ENCODE results near the gene TRMT61A. TPM values are rescaled to one million over a fixed set of nuclear protein-coding genes. Genes with fewer than 3 reads are reported as not detected.

The TRMT61A gene
- total and polyA plus RNA-seq, 12 donors = 2.9 to 14.7 (median 4.0) TPM

DNA sequence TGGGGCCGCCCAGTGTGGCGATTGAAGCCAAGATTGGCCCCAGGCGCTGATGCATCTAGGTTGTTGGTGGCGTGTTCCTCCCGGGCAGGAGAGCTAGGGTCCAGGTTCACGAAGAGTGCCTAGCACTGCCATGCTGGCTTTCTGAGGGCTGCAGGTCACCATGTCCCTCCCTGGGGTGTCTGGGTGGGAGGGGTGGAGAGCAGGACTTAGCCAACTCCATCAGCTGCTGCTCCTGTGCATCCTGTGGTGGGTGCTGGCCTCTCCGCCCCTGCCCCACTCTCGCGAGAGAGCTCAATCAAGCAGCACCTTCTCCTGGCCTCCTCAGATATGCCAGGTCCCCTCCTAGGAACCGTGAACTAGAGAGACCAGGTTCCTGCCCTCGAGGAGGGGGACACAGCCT lies 1.8 kb downstream of the TRMT61A start:
- peaks cover 11 to 54% (median 40%) of the 10 kb centered on the region in 9 donors for H3K4me1 ChIP-seq
- H3K9me3 ChIP-seq = no peaks in the 10 kb centered on the region
- peaks cover 0 to 31% (median 0%) of the 10 kb centered on the region in 9 donors for H3K36me3 ChIP-seq
- DNase-seq (no peak), ATAC-seq (no peak)
- H3K27me3 ChIP-seq = no peaks in the 10 kb centered on the region
- TF ChIP-seq CTCF (IDR thresholded peaks at IDR 0.05) = no peak
- WGBS, 2 donors = 88 to 91% methylated on average over 11 of the region's 11 CpGs
- no peak overlapping the region for H3K27ac ChIP-seq
- H3K4me3 ChIP-seq = no peak overlapping the region
- intact Hi-C loops (cut with DNase I) = no loop called here

GRCh38 chr14:103531421-103532215 lies 2.6 kb downstream of the TRMT61A start:
- peaks cover 11 to 46% (median 34%) of the 10 kb centered on the region in 9 donors for H3K4me1 ChIP-seq
- H3K36me3 ChIP-seq = peaks cover 0 to 31% (median 0%) of the 10 kb centered on the region in 9 donors
- H3K4me3 ChIP-seq = no peak overlapping the region
- ATAC-seq (no peak), DNase-seq (no peak)
- intact Hi-C loops (cut with DNase I) = no loop called here
- H3K27me3 ChIP-seq = no peaks in the 10 kb centered on the region
- H3K27ac ChIP-seq = no peak overlapping the region
- 91 to 92% methylated on average over 15 of the region's 15 CpGs for WGBS, 2 donors
- TF ChIP-seq CTCF (IDR thresholded peaks at IDR 0.05) = no peak
- no peaks in the 10 kb centered on the region for H3K9me3 ChIP-seq

DNA sequence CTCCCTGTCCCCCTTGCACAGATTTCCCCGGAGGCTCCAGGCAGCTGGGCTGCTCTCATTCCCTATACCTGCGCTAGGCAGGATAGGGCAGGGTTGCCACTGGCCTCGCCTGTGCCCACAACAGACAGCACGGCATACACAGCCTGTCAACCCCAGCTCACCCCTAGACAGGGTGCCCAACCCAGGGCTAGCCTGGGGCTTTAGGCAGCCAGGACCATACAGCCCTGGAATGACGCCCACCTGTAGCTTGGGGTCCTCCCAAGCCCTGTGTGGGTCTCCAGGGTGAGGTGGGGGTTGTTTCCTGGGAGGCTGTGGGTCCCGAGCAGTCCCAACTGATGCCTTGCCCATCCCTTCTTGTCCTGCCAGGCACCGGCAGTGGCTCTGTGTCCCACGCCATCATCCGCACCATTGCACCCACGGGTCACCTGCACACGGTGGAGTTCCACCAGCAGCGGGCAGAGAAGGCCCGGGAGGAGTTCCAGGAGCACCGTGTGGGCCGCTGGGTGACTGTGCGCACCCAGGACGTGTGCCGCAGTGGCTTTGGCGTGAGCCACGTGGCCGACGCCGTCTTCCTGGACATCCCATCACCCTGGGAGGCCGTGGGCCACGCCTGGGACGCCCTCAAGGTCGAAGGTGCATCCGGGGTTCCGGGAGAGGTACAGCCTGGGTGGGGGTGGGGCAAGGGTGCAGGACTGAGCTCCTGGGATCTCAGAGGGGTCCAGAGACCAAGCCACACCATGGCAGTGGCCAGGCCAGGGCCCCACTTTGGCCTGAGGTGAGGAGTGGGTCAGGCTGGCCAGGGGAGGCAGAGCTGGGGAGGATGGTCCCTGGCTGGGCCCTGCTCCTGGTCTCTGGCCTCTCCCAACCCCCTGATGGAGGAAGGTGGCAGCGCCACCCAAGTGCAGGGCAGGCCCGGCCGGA lies 3.5 kb downstream of the TRMT61A start:
- intact Hi-C loops (cut with DNase I) = no loop called here
- Histone ChIP-seq H3K4me3 (no peak overlapping the region), H3K36me3 (peaks cover 0 to 31% (median 0%) of the 10 kb centered on the region in 9 donors), H3K9me3 (no peaks in the 10 kb centered on the region), H3K27me3 (no peaks in the 10 kb centered on the region), H3K4me1 (peaks cover 11 to 37% (median 29%) of the 10 kb centered on the region in 9 donors), H3K27ac (no peak overlapping the region)
- no peak for ATAC-seq
- WGBS, 2 donors = 91 to 96% methylated on average over 27 to 32 of the region's 32 CpGs
- no peak for DNase-seq
- no peak for TF ChIP-seq CTCF (IDR thresholded peaks at IDR 0.05)
